Measurements from ENCODE around the gene GTF2F2.

GTF2F2 gene

GRCh38 chr13:45305079-45305478 lies 184.8 kb downstream of the GTF2F2 start:
- DNase-seq, result no peak

- no peak for DNase-seq
These were observed 186.7 kb downstream of the GTF2F2 start for GRCh38 chr13:45306966-45307365.

- DNase-seq, result no peak
These were observed 190.2 kb downstream of the GTF2F2 start for GRCh38 chr13:45310341-45311131.

DNA sequence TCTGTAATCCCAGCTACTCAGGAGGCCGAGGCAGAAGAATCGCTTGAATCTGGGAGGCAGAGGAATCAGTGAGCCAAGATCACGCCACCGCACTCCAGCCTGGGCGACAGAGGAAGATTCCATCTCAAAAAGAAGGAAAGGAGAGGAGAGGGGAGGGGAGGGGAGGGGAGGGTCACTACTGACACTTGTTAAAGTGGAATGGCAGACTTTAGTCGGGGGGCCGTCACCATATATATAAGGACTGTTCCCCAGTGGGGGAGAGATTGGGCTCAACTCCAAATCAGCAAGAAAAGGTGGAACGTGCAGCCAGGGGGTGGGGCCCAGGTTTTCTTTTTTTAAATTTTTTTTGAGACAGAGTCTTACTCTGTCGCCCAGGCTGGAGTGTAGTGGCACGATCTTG lies 194.5 kb downstream of the GTF2F2 start:
- DNase-seq, result no peak

- no peak for DNase-seq
These were observed 195.3 kb downstream of the GTF2F2 start for GRCh38 chr13:45315520-45316167.

GRCh38 chr13:45316338-45316737 lies 196.0 kb downstream of the GTF2F2 start:
- DNase-seq, result no peak

DNA sequence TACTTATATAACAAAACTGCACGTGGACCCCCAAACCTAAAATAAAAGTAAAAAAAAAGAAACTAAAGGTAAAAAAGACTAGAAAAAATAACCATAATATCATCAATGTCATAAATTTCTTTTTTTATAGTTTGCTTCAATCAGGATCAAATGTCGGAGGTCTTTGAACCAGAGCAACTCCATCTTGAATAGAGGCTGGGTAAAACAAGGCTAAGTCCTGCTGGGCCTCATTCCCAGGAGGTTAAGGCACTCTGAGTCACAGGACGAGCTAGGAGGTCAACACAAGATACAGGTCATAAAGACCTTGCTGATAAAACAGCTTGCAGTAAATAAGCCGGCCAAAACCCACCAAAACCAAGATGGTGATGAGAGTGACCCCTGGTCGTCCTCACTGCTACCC lies 196.7 kb downstream of the GTF2F2 start:
- DNase-seq, result no peak

DNA sequence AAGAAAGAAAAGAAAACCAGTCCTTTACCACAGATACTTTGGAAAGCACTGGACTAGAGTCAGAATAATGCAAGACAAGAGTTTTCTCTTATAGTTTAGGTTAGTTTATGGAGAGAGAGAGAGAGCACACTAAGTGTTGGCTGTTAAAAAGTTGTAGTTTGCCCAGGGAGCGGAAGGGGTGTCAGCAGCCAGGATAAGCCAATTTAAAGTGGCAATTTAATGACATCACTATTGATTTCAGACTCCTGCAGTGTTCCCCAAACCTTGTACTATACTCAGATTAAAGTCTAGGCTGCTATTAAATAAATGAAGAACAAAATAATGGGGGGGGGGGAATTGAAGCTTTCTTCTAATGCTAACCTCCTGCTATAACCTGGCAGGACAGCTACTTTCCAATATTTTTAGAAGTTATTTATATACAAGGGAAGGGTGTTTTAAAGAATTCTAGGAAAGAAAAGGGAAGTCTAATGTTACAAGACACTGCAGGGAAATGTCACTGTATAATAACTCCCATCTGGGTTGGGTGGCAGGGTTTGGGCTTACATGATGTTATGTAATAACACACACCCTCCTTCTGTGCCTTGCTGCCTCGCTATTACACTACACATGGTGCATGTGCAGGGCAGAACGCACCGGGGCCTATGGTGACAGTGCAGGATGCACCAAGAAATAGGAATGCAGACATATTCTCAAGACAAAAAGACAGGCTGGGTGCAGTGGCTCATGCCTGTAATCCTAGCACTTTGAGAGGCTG lies 200.7 kb downstream of the GTF2F2 start:
- no peak for DNase-seq

GRCh38 chr13:45325806-45326205 lies 205.5 kb downstream of the GTF2F2 start:
- no peak for DNase-seq

DNA sequence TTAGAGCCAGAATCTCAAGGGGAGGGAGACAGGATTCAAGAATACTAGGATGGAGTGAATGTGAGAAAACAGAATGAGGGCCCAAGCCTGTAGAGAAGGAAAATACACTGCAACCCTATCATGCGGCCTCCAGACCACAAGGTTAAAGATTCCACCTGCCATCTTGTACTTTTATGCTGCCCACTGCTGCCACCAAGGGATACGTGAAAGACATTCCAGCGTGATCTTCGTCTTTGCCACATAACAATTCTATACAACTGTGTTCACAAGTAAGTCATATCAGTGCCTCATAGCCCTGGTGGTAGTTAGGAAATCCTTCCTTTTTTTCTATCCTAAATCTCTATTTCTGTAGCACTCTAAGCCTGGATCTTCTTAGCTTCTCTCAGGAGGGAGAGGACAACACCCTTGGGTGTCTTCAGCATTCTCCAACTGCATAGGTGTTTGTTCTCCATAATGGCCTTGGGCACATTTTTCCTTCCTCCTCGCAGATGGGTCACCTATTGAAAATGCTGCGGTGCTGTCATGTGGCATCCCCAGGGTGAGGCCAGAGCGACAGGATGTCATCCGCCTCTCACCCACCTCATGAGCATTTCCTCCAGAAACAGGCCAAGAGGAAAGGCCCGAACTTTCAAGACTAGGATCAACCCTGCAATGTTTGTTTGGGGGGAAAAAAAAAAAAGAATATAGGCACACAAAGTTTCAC lies 207.1 kb downstream of the GTF2F2 start:
- no peak for DNase-seq

GRCh38 chr13:45328661-45329111 lies 208.4 kb downstream of the GTF2F2 start:
- no peak for DNase-seq

DNA sequence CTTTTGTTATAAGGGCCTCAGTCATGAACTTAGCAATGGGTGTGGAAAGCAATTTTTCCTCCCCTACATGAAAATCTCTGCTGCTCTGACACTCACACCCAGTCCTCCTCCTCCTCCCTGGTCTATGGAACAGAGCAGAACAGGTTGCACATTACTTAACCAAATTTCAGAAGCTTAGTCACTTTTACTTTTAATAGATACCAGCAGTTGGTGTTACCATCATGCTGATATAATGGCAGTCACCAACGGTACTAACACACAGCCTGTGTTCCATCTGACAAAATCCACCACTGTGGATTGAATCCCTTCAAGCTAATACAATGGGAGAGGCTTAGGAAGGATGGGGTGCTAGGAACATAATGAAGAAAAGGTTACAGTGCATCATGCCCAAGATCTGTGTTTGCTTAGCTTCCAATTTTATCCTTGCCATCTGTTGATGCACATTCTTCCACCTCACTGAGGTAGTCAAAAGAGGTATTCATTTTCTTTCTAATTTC lies 210.9 kb downstream of the GTF2F2 start:
- DNase-seq, result no peak

- DNase-seq, result no peak
These were observed 211.4 kb downstream of the GTF2F2 start for GRCh38 chr13:45331692-45332035.

- no peak for DNase-seq
These were observed 211.9 kb downstream of the GTF2F2 start for GRCh38 chr13:45332036-45332830.

GRCh38 chr13:45332831-45333219 lies 212.5 kb downstream of the GTF2F2 start:
- no peak for DNase-seq

DNA sequence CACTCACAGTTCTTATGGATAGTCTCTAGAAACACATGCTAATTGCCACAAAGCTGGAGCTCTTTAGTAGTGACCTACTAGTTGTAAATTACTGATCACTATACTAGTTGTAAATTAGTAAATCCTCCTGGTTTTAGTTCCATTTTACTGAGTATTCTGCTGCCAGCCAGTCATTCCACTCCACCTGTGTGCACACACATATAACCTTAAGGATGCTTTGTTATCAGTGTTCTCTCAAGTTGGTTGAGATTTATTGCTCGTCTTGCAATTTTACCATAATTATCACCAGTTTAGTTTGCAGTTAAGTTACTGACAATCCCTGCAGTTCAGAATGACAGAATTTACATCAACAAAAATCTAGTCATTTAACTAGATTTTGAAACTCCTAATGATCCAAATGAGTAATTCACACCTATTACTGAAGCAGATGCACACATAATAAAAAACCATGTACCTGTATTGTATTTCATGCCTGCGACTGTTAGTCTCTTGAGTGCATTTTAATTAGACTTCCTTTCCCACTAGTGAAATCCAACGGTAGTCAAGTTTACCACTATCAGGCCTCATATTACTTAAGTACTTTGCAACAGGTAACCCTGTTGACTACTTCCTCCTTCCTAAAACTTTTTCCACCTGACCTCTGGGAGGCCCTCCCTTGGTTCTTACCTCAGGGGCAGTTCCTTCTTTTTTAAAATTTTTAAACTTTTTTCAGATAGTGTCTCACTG lies 213.1 kb downstream of the GTF2F2 start:
- no peak for DNase-seq

Measured in CD4-positive, alpha-beta T cell treated with Interleukin-10 for 1 hour (primary cell).